NCI-H460 (cell line): ENCODE measurements around the gene OGFOD2. TPM values are rescaled to one million over a fixed set of nuclear protein-coding genes. Genes with fewer than 3 reads are reported as not detected.

ENCODE experiments used
- DNase-seq: peaks from one replicate; pipeline ENCODE4 v3.0.0-alpha.2; 2016; ENCODE audit warnings: low read depth; ENCODE audit errors: extremely low read depth
- total RNA-seq: library from RNA; depleted of rRNA; stranded (reverse); fragments of >200 nt; shearing (Covaris generic); gene quantifications from 2 replicates; pipeline ENCODE4 v1.2.3, GENCODE V29; 2014

Gene OGFOD2
- total RNA-seq, 1 experiment from 2014 or later = 21.0 TPM

- DNase-seq = no peak
Observed at GRCh38 chr12:122975790-122976647, 975 bp downstream of the OGFOD2 start.

GRCh38 chr12:122976648-122976975 is 1.6 kb downstream of the OGFOD2 start:
- DNase-seq = no peak

GRCh38 chr12:122977153-122977552 is 2.1 kb downstream of the OGFOD2 start:
- DNase-seq = no peak

GRCh38 chr12:122977655-122978392 is 2.8 kb downstream of the OGFOD2 start:
- DNase-seq = no peak

GRCh38 chr12:122978507-122978955 is 3.5 kb downstream of the OGFOD2 start:
- no peak for DNase-seq

DNA sequence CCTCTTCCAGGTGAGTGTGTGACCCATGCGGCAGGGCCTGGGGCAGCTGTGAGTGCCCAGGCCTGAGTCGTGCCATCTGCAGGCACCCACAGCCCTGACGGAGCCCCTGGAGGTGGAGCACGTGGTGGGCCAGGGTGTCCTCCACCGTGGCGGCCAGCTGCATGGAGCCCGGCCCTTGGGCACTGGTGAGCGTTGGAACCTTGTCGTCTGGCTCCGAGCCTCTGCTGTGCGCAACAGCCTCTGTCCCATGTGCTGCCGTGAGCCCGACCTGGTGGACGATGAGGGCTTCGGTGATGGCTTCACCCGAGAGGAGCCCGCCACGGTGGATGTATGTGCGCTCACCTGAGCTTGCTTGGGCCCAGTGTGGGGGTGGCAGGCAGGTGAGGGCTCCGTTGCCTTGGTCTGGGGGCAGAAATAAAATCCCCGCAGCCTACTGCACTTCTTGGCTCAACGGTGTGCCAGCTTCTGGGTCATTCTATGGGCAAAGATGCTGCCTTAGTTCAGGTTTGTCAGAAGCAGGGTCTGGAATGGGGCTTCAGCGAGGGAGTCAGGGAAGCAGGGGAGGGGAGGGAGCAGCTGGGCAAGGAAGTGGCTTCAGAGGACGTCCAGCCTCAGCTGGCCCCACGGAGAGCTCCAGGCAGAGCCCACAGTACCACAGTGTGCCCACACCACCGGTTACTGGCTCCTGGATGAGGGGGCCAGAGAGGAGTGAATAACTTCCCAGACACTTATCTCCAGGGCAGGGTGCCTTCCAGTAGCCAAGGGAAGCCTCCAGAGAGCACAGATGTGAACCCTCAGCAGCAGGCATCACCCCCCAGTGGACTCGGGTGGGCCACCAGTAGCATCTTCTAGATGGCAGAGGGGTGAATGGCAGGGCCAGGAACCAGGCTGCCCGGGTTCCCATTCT is 4.2 kb downstream of the OGFOD2 start:
- no peak for DNase-seq

DNA sequence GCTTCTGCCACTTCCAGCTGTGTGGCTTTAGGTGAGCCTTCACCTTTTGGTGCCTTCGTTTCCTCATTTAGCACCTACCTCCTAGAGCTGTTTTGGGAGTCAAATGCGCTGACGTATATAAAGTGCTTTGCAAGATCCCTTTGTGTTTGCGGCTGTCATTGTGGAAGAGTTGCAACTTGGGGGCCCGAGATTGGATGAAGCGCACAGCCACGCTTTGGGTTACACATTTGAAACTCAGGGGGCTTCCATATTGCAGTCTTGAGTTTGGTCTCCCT is 4.8 kb downstream of the OGFOD2 start:
- no peak for DNase-seq

GRCh38 chr12:122980183-122981035 is 5.4 kb downstream of the OGFOD2 start, which contains the start of gene ARL6IP4:
Gene ARL6IP4 (plus strand): TSS chr12:122980681. CDS start chr12:122981140, 459 bp downstream.
- DNase-seq = peak; percentile 48

DNA sequence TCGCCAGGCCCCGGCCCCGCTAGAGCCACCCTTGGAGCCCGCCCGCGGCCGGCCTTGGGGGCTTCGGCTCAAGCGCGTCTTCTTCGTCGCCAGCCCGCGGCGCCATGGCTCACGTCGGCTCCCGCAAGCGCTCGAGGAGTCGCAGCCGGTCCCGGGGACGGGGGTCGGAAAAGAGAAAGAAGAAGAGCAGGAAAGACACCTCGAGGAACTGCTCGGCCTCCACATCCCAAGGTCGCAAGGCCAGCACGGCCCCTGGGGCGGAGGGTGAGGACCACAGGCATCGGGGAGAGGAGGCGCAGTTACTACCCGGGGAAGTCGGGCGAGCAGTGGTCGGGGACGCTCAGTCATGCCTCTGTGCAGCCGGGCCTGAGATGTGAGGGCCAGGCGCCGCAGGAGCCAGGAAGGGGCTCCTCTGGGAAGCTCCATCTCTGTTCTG is 6.0 kb downstream of the OGFOD2 start:
- DNase-seq = no peak

GRCh38 chr12:122981587-122982476 is 6.8 kb downstream of the OGFOD2 start:
- no peak for DNase-seq

DNA sequence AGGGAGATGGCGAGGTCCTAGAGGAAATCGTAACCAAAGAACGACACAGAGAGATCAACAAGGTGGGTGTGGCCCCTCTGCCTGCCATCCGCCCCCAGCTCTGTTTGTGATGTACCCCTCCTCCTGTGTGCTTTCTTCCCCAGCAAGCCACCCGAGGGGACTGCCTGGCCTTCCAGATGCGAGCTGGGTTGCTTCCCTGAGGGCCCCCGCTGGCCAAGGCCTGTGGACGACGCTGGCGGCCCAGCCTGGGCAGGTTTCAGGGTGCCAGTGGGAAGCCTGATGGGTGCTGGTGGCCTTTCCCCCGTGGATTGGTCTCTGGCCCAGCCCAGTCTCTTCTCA is 7.4 kb downstream of the OGFOD2 start:
- no peak for DNase-seq

GRCh38 chr12:122982963-122983788 is 8.1 kb downstream of the OGFOD2 start:
- no peak for DNase-seq

- DNase-seq = no peak
Observed at GRCh38 chr12:122983789-122984515, 8.9 kb downstream of the OGFOD2 start.

- DNase-seq = no peak
Observed at GRCh38 chr12:122984612-122985337, 9.7 kb downstream of the OGFOD2 start.

DNA sequence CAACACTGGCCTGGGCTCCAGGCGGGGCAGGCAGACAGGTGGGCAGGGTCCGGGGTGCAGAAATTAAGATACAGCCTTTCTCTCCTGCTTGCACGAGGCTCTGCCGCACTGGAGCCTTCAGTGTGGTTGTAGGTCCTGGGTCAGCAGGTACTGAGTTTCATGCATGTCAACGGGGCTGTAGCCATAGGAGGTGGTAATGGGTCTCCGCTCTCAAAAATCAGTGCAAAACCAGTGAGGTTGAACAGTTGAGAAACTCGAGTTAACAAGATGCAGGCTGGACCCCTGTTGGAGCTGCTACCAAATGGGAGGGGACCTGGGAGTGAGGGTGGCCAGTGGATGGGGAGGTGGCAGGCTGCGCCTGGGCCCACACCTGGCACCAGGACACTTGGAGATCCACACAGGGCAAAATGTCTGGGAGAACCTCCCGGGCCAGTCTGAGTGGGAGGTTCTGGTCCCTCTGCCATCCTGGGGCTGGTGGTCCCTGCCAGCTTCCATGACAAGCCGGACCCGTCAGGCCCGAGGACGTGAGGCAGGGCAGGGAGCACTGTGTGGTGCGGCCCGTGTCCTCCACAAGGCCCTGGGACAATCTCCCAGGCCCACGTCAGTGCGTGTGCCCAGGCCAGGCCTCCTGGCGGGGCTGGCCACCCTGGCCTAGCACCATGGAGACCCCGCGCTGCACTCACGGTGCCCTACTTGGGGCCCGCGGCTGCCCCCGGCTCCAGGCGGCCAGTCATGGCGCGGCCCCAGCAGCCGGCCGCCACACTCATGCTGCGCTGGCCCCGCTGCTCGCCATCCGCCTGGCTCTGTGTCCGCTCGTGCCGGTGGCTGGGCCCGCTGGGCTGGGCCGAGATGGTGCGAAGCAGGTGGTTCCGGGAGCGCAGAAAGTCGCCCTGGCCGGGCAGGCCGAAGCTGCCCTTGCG is 10.6 kb downstream of the OGFOD2 start:
- DNase-seq = no peak
